AG04449 (cell line): ENCODE results near the gene OTC.

Source experiments
- CTCF ChIA-PET: fragments of 350-600 bp; formaldehyde crosslinking; extraction: SDS; loops from one replicate; lab custom pipeline; 2021; ENCODE audit warnings: antibody characterized with exemption; lab: Yijun Ruan, JAX
- POLR2A ChIA-PET: fragments of 400-600, 350-600 bp; formaldehyde crosslinking; extraction: SDS; loops from one replicate; lab custom pipeline; 2020; ENCODE audit warnings: antibody characterized with exemption, inconsistent platforms; lab: Yijun Ruan, JAX
- DNase-seq: peaks from one replicate; pipeline ENCODE4 v3.0.0-alpha.2; 2010; ENCODE audit warnings: low read depth, low spot score
- H3K4me3 ChIP-seq: 2 replicates; pipeline ENCODE4 v1.5.1; 2011; ENCODE audit warnings: low read depth, mild to moderate bottlenecking, control low read depth, low read length
- TF ChIP-seq, protein P1 (sequence below): IDR thresholded peaks from one replicate; pipeline ENCODE4 v1.5.1; 2011; ENCODE audit warnings: mild to moderate bottlenecking, moderate library complexity, low read length, control low read depth, inconsistent platforms; ENCODE audit not compliant: insufficient read depth; ENCODE audit errors: missing control alignments

OTC gene

DNA sequence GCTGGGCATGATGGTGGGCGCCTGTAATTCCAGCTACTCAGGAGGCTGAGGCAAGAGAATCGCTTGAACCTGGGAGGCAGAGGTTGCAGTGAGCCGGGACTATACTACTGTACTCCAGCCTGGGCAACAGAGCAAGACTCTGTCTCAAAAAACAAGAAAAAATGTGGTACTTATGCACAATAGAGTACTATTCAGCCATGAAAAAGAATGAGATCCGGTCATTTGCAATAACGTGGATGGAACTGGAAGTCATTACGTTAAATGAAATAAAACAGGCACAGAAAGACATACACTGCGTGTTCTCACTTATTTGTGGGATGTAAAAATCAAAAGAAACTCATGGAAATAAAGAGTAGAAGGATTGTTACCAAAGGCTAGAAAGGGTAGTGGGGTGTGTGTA, 37.2 kb upstream of the OTC start:
- H3K4me3 ChIP-seq = no peak overlapping the region
- no peak for DNase-seq
- TF ChIP-seq, protein P1, sequence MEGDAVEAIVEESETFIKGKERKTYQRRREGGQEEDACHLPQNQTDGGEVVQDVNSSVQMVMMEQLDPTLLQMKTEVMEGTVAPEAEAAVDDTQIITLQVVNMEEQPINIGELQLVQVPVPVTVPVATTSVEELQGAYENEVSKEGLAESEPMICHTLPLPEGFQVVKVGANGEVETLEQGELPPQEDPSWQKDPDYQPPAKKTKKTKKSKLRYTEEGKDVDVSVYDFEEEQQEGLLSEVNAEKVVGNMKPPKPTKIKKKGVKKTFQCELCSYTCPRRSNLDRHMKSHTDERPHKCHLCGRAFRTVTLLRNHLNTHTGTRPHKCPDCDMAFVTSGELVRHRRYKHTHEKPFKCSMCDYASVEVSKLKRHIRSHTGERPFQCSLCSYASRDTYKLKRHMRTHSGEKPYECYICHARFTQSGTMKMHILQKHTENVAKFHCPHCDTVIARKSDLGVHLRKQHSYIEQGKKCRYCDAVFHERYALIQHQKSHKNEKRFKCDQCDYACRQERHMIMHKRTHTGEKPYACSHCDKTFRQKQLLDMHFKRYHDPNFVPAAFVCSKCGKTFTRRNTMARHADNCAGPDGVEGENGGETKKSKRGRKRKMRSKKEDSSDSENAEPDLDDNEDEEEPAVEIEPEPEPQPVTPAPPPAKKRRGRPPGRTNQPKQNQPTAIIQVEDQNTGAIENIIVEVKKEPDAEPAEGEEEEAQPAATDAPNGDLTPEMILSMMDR = no peak
- ChIA-PET CTCF (no interaction called here), POLR2A (no interaction called here)

DNA sequence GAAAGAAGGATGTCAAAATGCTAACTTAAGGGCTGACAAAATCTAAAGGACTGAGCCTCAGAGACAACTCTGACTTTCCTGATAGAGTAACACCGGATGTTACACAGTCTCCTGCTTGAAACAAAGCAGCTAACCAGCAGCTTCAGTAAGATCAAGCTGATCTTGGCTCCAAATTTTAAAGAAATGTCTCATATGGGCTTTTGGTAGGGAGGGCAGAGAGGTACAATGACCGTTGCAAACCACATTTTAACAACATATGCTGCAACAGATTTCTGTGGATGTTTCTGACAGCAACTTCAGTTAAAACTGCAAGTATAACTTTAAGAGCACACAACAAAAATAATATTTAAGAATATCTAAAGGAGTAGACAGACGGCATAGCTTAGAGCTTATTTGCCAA, 34.2 kb upstream of the OTC start:
- DNase-seq = no peak
- POLR2A ChIA-PET = no interaction called here
- TF ChIP-seq, protein P1 = no peak
- H3K4me3 ChIP-seq = no peak overlapping the region
- CTCF ChIA-PET = interaction anchor here (1.7 kb wide), 1 partner anchor 9 kb away, joined by 9 read pairs; the partner anchor contains the start of gene RPGR

DNA sequence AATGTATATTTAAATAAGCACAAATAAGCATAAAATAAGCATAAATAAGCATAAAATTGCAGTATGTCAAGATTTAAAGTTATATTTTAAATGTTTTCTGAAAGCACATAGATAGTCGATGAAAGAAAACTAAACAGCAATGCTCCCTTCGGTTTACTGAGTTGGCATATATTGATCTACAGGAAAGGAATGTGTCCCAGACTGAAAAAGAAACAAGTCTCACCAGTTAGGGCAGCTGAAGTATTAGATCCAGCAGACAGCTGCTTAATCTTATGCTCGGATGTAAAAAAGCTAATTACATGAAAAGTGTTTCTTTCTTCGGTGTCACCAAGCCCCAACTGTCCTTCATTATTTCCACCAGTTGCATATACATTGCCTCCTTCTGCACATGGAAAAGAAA, 33.8 kb upstream of the OTC start:
- POLR2A ChIA-PET = no interaction called here
- no peak overlapping the region for H3K4me3 ChIP-seq
- TF ChIP-seq, protein P1 = no peak
- no peak for DNase-seq
- CTCF ChIA-PET = interaction anchor here (0.7 to 1.7 kb wide), 2 partner anchors 8 to 9 kb away, joined by 3 to 9 read pairs; partner anchors contain the start of gene RPGR

DNA sequence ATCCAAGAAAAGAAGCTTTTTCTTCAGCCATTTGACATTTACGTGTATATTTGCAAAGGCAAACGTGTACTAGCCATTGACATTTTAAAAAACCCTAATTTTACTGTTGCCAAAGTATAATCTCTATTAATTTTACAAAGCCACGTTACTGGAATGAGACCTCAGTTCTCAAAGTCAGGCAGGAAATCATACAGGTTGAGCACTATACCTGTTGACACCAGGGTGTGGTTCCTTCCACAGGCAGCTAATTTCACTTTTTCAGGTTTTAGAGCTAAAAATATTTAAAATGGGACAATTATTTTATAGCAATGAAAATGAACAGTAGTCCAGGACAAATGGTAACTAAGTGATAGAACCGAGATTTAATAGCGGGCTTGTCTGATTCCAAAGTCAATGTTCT, 31.6 kb upstream of the OTC start:
- no peak for DNase-seq
- H3K4me3 ChIP-seq = no peak overlapping the region
- TF ChIP-seq, protein P1 = no peak
- POLR2A ChIA-PET = no interaction called here
- CTCF ChIA-PET = interaction anchor here (1.1 to 2.0 kb wide), 2 partner anchors 13 to 16 kb away, joined by 3 to 5 read pairs; no protein-coding TSS in a partner anchor

DNA sequence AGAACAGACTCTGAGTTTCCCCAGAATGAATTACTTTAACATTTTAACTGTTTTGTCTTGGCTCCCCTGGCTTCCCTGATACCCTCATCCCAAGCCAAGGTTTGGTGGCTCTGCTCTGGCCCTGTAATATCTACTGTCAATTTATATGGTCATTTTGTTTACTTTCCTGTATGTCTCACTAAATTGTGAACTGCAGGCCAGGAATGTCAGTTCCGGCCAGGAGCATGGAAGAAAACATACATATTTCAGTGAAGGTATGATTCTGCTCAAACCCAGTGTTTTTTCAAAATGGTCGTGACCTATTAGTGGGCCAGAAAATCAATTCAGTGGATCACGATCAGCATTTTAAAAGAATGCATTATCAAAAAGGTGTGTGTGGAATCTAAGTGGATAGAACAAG, 26.3 kb upstream of the OTC start:
- CTCF ChIA-PET = interaction anchor here (0.7 to 2.2 kb wide), 7 partner anchors 7 to 159 kb away, joined by 3 to 21 read pairs (median 9); no protein-coding TSS in a partner anchor
- TF ChIP-seq, protein P1 = no peak
- POLR2A ChIA-PET = no interaction called here
- peak overlapping the region; percentile 70 for H3K4me3 ChIP-seq
- DNase-seq = no peak

DNA sequence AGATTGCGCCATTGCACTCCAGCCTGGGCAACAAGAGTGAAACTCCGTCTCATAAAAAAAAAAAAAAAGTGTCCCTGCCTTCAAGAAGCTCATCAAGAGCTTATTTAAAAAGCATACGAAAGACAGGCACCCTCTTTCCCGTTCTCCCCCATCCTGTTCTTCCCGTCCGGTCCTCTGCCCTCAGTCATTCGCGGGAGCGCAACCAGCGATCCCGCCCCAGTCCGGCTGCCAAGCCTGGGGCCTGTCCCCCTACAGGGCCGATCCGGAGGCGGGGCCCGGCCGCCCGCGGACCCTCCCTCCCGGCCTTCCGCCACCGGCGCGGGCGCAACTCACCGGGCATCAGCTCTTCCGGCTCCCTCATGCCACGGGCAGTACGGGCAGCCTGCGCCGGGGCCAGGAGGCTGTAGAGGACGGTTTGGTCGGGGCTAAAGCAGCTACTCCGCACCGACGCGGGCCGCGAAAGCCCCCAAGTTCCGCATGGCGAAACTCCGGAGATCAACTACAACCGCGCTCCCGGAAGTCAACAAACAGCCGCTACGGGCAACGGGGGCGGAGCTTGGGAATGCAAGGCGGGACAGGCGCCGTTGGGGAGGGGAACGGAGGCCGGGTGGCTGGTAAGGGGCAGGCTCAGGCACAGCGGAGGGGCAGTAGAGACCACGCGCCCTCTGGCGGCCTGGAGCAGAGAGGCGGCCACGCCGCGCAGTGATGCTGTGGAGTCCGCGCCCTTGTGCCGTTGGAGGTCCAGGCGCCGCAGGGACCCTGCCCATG, 25.2 kb upstream of the OTC start, which contains the start of gene RPGR:
Gene RPGR (minus strand): TSS at position 503 of the 768 bp plus-strand sequence. CDS start 142 bp downstream, at position 361.
- peak within 1 kb of the TSS; percentile 70 for H3K4me3 ChIP-seq
- no peak for DNase-seq
- TF ChIP-seq, protein P1 = peak; percentile 90
- ChIA-PET CTCF (interaction anchor here (0.8 to 2.5 kb wide), 28 partner anchors 8 to 582 kb away, joined by 3 to 21 read pairs (median 5); partner anchors contain the start of gene SRPX), POLR2A (interaction anchor here (0.6 to 1.6 kb wide), 3 partner anchors 15 to 223 kb away, joined by 3 to 7 read pairs (median 3); no protein-coding TSS in a partner anchor)
